Measurements from ENCODE around the gene MTG2. TPM values are rescaled to one million over a fixed set of nuclear protein-coding genes. Genes with fewer than 3 reads are reported as not detected.

The MTG2 gene
- total and polyA plus RNA-seq, 2 of the 8 experiments (the other 6 are each of a cell fraction or from before 2014, with no cell fraction given): 14.4 to 22.8 TPM

GRCh38 chr20:62195736-62196135, 12.9 kb downstream of the MTG2 start (continued):
- TF ChIP-seq CHD7 (IDR thresholded peaks at IDR 0.05; ENCODE audit: insufficient replicate concordance, low read length) (no peak), RNF2 (IDR thresholded peaks at IDR 0.05; ENCODE audit: borderline replicate concordance, low read depth, low read length, missing control alignments, poor library complexity, severe bottlenecking) (no peak), CREB1 (IDR thresholded peaks at IDR 0.05) (no peak), KDM1A (IDR thresholded peaks at IDR 0.05; ENCODE audit: borderline replicate concordance, low read length) (no peak), KDM4A (IDR thresholded peaks at IDR 0.05; ENCODE audit: low read depth, low read length, severe bottlenecking) (no peak), TAF1 (IDR thresholded peaks at IDR 0.05; ENCODE audit: low read depth, low read length) (no peak), KDM5A (IDR thresholded peaks at IDR 0.05; ENCODE audit: low read length) (no peak)
